Activated T-helper 17 cell treated with anti-CD3 and anti-CD28 coated beads, Interleukin-2, amount 50 U/mL, for 72 hours (primary cell): ENCODE measurements around the gene RBM38. TPM values are rescaled to one million over a fixed set of nuclear protein-coding genes. Genes with fewer than 3 reads are reported as not detected.

Source experiments
- ATAC-seq: fragments of 150-1000 bp; cut with Tn5 transposase; replicated peaks from 2 replicates; pipeline ENCODE4 v1.10.0; 2021; ENCODE audit warnings: mild to moderate bottlenecking, moderate library complexity
- H3K27ac Mint-ChIP-seq: one replicate; pipeline ENCODE4 v1.8.0; 2022; ENCODE audit warnings: mixed read lengths
- H3K27me3 Mint-ChIP-seq: one replicate; pipeline ENCODE4 v1.8.0; 2022; ENCODE audit warnings: mixed read lengths
- H3K36me3 Mint-ChIP-seq: one replicate; pipeline ENCODE4 v1.8.0; 2022; ENCODE audit warnings: low read depth, mild to moderate bottlenecking, mixed read lengths
- H3K4me1 Mint-ChIP-seq: one replicate; pipeline ENCODE4 v1.8.0; 2022; ENCODE audit warnings: mixed read lengths
- H3K4me3 Mint-ChIP-seq: one replicate; pipeline ENCODE4 v1.8.0; 2022; ENCODE audit warnings: mild to moderate bottlenecking, mixed read lengths
- H3K9me3 Mint-ChIP-seq: one replicate; pipeline ENCODE4 v1.8.0; 2022; ENCODE audit warnings: mixed read lengths
- total RNA-seq, 2 donors: library from RNA; stranded (reverse); gene quantifications; one replicate each; pipeline ENCODE4 v1.2.3, GENCODE V29; 2022

Gene RBM38
- total RNA-seq, 2 donors from 2014 or later = 63.0 to 64.3 TPM

- peak overlapping the region; percentile 50 for H3K27ac Mint-ChIP-seq
- no peaks in the 10 kb centered on the region for H3K27me3 Mint-ChIP-seq
- peak overlapping the region; percentile 83 for H3K4me3 Mint-ChIP-seq
- no peak for ATAC-seq
- H3K4me1 Mint-ChIP-seq = peaks cover 32% of the 10 kb centered on the region
- no peaks in the 10 kb centered on the region for H3K9me3 Mint-ChIP-seq
- H3K36me3 Mint-ChIP-seq = peaks cover 100% of the 10 kb centered on the region
Observed at GRCh38 chr20:57400821-57401564, 9.8 kb downstream of the RBM38 start.

- Mint-ChIP-seq H3K9me3 (no peaks in the 10 kb centered on the region), H3K27me3 (no peaks in the 10 kb centered on the region), H3K4me3 (no peak overlapping the region), H3K4me1 (peaks cover 31% of the 10 kb centered on the region), H3K36me3 (peaks cover 98% of the 10 kb centered on the region), H3K27ac (peak overlapping the region; percentile 50)
- no peak for ATAC-seq
Observed at GRCh38 chr20:57401565-57401918, 10.3 kb downstream of the RBM38 start.

- Mint-ChIP-seq H3K36me3 (peaks cover 98% of the 10 kb centered on the region), H3K27ac (peak overlapping the region; percentile 48), H3K9me3 (no peaks in the 10 kb centered on the region), H3K27me3 (no peaks in the 10 kb centered on the region), H3K4me3 (no peak overlapping the region), H3K4me1 (peaks cover 26% of the 10 kb centered on the region)
- no peak for ATAC-seq
Observed at GRCh38 chr20:57402206-57403125, 11.3 kb downstream of the RBM38 start.

- Mint-ChIP-seq H3K27me3 (no peaks in the 10 kb centered on the region), H3K4me1 (peaks cover 20% of the 10 kb centered on the region), H3K4me3 (no peak overlapping the region), H3K36me3 (peaks cover 98% of the 10 kb centered on the region), H3K27ac (peak overlapping the region; percentile 48), H3K9me3 (no peaks in the 10 kb centered on the region)
- ATAC-seq = no peak
Observed at GRCh38 chr20:57403216-57403615, 12.0 kb downstream of the RBM38 start.

GRCh38 chr20:57404006-57404405, 12.8 kb downstream of the RBM38 start:
- H3K9me3 Mint-ChIP-seq = no peaks in the 10 kb centered on the region
- H3K27ac Mint-ChIP-seq = no peak overlapping the region
- no peaks in the 10 kb centered on the region for H3K27me3 Mint-ChIP-seq
- peaks cover 15% of the 10 kb centered on the region for H3K4me1 Mint-ChIP-seq
- no peak for ATAC-seq
- peaks cover 98% of the 10 kb centered on the region for H3K36me3 Mint-ChIP-seq
- H3K4me3 Mint-ChIP-seq = no peak overlapping the region

- H3K36me3 Mint-ChIP-seq = peaks cover 98% of the 10 kb centered on the region
- H3K27me3 Mint-ChIP-seq = no peaks in the 10 kb centered on the region
- H3K4me1 Mint-ChIP-seq = peaks cover 10% of the 10 kb centered on the region
- no peak overlapping the region for H3K27ac Mint-ChIP-seq
- no peak for ATAC-seq
- H3K4me3 Mint-ChIP-seq = no peak overlapping the region
- no peaks in the 10 kb centered on the region for H3K9me3 Mint-ChIP-seq
Observed at GRCh38 chr20:57404419-57405072, 13.3 kb downstream of the RBM38 start.

GRCh38 chr20:57405236-57406016, 14.2 kb downstream of the RBM38 start:
- H3K27ac Mint-ChIP-seq = no peak overlapping the region
- no peak for ATAC-seq
- H3K27me3 Mint-ChIP-seq = no peaks in the 10 kb centered on the region
- no peaks in the 10 kb centered on the region for H3K9me3 Mint-ChIP-seq
- no peak overlapping the region for H3K4me3 Mint-ChIP-seq
- peaks cover 10% of the 10 kb centered on the region for H3K4me1 Mint-ChIP-seq
- peaks cover 92% of the 10 kb centered on the region for H3K36me3 Mint-ChIP-seq

- H3K9me3 Mint-ChIP-seq = no peaks in the 10 kb centered on the region
- H3K27me3 Mint-ChIP-seq = no peaks in the 10 kb centered on the region
- H3K4me3 Mint-ChIP-seq = no peak overlapping the region
- H3K4me1 Mint-ChIP-seq = peaks cover 6% of the 10 kb centered on the region
- ATAC-seq = no peak
- H3K27ac Mint-ChIP-seq = no peak overlapping the region
- peaks cover 70% of the 10 kb centered on the region for H3K36me3 Mint-ChIP-seq
Observed at GRCh38 chr20:57407541-57407956, 16.4 kb downstream of the RBM38 start.

- H3K27ac Mint-ChIP-seq = no peak overlapping the region
- ATAC-seq = no peak
- H3K4me1 Mint-ChIP-seq = peaks cover 6% of the 10 kb centered on the region
- no peaks in the 10 kb centered on the region for H3K27me3 Mint-ChIP-seq
- H3K4me3 Mint-ChIP-seq = no peak overlapping the region
- H3K36me3 Mint-ChIP-seq = peaks cover 64% of the 10 kb centered on the region
- H3K9me3 Mint-ChIP-seq = no peaks in the 10 kb centered on the region
Observed at GRCh38 chr20:57408131-57408530, 16.9 kb downstream of the RBM38 start.

GRCh38 chr20:57408536-57409233, 17.5 kb downstream of the RBM38 start:
- H3K4me1 Mint-ChIP-seq = peaks cover 6% of the 10 kb centered on the region
- ATAC-seq = no peak
- no peak overlapping the region for H3K27ac Mint-ChIP-seq

GRCh38 chr20:57409316-57409671, 18.1 kb downstream of the RBM38 start:
- Mint-ChIP-seq H3K4me3 (no peak overlapping the region), H3K4me1 (peaks cover 6% of the 10 kb centered on the region), H3K27me3 (no peaks in the 10 kb centered on the region), H3K27ac (no peak overlapping the region), H3K36me3 (peaks cover 53% of the 10 kb centered on the region), H3K9me3 (no peaks in the 10 kb centered on the region)
- ATAC-seq = no peak

More at GRCh38 chr20:57408536-57409233, 17.5 kb downstream of the RBM38 start:
- no peaks in the 10 kb centered on the region for H3K27me3 Mint-ChIP-seq
- peaks cover 59% of the 10 kb centered on the region for H3K36me3 Mint-ChIP-seq
- no peaks in the 10 kb centered on the region for H3K9me3 Mint-ChIP-seq
- no peak overlapping the region for H3K4me3 Mint-ChIP-seq

- ATAC-seq = no peak
- Mint-ChIP-seq H3K4me1 (peaks cover 6% of the 10 kb centered on the region), H3K9me3 (no peaks in the 10 kb centered on the region), H3K36me3 (peaks cover 47% of the 10 kb centered on the region), H3K27ac (no peak overlapping the region), H3K27me3 (no peaks in the 10 kb centered on the region), H3K4me3 (no peak overlapping the region)
Observed at GRCh38 chr20:57409672-57410397, 18.6 kb downstream of the RBM38 start.

- Mint-ChIP-seq H3K27me3 (no peaks in the 10 kb centered on the region), H3K4me3 (no peak overlapping the region), H3K9me3 (no peaks in the 10 kb centered on the region), H3K36me3 (peaks cover 41% of the 10 kb centered on the region), H3K27ac (no peak overlapping the region), H3K4me1 (peaks cover 6% of the 10 kb centered on the region)
- peak; percentile 16 for ATAC-seq
Observed at GRCh38 chr20:57410398-57410920, 19.3 kb downstream of the RBM38 start.
